ENCODE data around the gene PTCD2. TPM values are rescaled to one million over a fixed set of nuclear protein-coding genes. Genes with fewer than 3 reads are reported as not detected.

Gene PTCD2
- total and polyA plus RNA-seq, 2 of the 8 experiments (the other 6 are each of a cell fraction or from before 2014, with no cell fraction given), result 7.3 to 15.4 TPM

DNA sequence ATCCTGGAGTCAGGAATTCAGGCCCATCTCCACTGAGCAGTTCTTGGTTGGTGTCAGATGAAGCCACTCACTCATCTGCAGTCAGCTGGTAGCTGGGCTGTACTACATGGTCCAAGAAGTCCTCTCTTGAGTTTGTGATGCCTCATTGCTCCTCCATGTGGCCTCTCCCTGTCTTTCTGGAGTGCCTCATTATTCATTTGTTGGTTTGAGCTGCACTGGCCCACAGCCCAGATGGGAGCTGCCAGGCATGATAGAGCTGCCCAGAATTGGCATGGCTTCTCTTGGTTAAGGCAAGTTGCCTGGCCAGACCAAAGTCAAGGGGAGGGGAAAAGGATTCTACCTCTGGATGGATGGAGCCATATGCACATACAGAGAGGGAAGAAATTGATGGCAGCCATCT, 8.0 kb downstream of the PTCD2 start:
- Histone ChIP-seq H3K56ac (replicated peaks; ENCODE audit: insufficient read length, low read depth, low read length) (no peak overlapping the region), H4K5ac (ENCODE audit: insufficient read length, low read depth, low read length) (no peak overlapping the region), H3K36me3 (ENCODE audit: control insufficient read depth in 2 of 4, insufficient read depth in 4 of 4, low read length in 3 of 4) (peaks cover 2 to 24% (median 16%) of the 10 kb centered on the region in 4 experiments; a peak in 6 of 8 replicates), H3K23me2 (ENCODE audit: low read depth, low read length) (no peaks in the 10 kb centered on the region), H3K4ac (replicated peaks; ENCODE audit: insufficient read length, low read depth, low read length) (no peak overlapping the region), H2AK5ac (ENCODE audit: low read depth, low read length) (no peak overlapping the region), H3K27ac (ENCODE audit: low read depth, low read length) (no peak overlapping the region), H3K79me1 (ENCODE audit: low read depth, low read length) (no peaks in the 10 kb centered on the region), H3K14ac (ENCODE audit: insufficient read length) (no peak overlapping the region), H4K20me1 (replicated peaks in 1 of 2; ENCODE audit: control insufficient read depth in 1 of 2, insufficient read depth in 2 of 2, low read length in 2 of 2) (peaks cover 0 to 2% of the 10 kb centered on the region in 2 experiments), H3K79me2 (ENCODE audit: control insufficient read depth in 1 of 2, insufficient read depth in 2 of 2, low read length in 2 of 2) (no peaks in the 10 kb centered on the region), H3K4me3 (ENCODE audit: extremely low read depth in 1 of 4, insufficient read depth in 2 of 4, low read depth in 3 of 4, low read length in 4 of 4) (no peak overlapping the region), H4K8ac (ENCODE audit: extremely low read depth, insufficient read depth, low read length) (no peak overlapping the region), H3K9ac (replicated peaks in 1 of 4; ENCODE audit: extremely low read depth in 1 of 4, low read depth in 3 of 4, low read length in 3 of 4) (no peak overlapping the region), H2BK120ac (replicated peaks; ENCODE audit: low read depth, low read length) (no peak overlapping the region), H3K4me1 (replicated peaks in 1 of 4; ENCODE audit: control insufficient read depth in 3 of 4, insufficient read depth in 4 of 4, low read length in 3 of 4) (no peaks in the 10 kb centered on the region; a peak in 2 of 7 replicates), H3K23ac (ENCODE audit: insufficient read length) (no peak overlapping the region), H3K18ac (ENCODE audit: extremely low read depth, low read length) (no peak overlapping the region), H2BK12ac (ENCODE audit: low read depth, low read length) (no peak overlapping the region), H2BK15ac (ENCODE audit: low read length) (no peak overlapping the region), H4K91ac (replicated peaks; ENCODE audit: insufficient read length, low read length) (no peak overlapping the region), H3K9me3 (ENCODE audit: insufficient read depth in 2 of 2, low read depth in 1 of 2, low read length in 1 of 2) (no peaks in the 10 kb centered on the region), H2BK20ac (ENCODE audit: low read length) (no peak overlapping the region), H2BK5ac (ENCODE audit: low read depth, low read length) (no peak overlapping the region), H3K27me3 (replicated peaks in 1 of 4; ENCODE audit: control insufficient read depth in 3 of 4, extremely low read depth in 1 of 4, insufficient read depth in 3 of 4, low read length in 3 of 4) (no peaks in the 10 kb centered on the region), H2AFZ (ENCODE audit: low read length) (no peak overlapping the region), H3K4me2 (ENCODE audit: insufficient read depth in 1 of 2, low read depth in 2 of 2, low read length in 2 of 2) (no peak overlapping the region)
- ChIA-PET CTCF (ENCODE audit: partially characterized antibody) (no interaction called here), POLR2A (ENCODE audit: partially characterized antibody) (no interaction called here)
- DNase-seq (ENCODE audit: low read depth in 1 of 2, low spot score in 2 of 2) (no peak), FAIRE-seq (no peak)
- TF ChIP-seq GTF2F1 (IDR thresholded peaks at IDR 0.05; ENCODE audit: borderline replicate concordance, low read depth, low read length) (no peak), CHD2 (IDR thresholded peaks at IDR 0.05; ENCODE audit: low read length) (no peak), SP1 (IDR thresholded peaks at IDR 0.05; ENCODE audit: low read depth, low read length) (no peak), KDM4A (IDR thresholded peaks at IDR 0.05; ENCODE audit: low read depth, low read length, severe bottlenecking) (no peak), RNF2 (IDR thresholded peaks at IDR 0.05; ENCODE audit: borderline replicate concordance, low read depth, low read length, missing control alignments, poor library complexity, severe bottlenecking) (no peak), EZH2 (IDR thresholded peaks at IDR 0.05; ENCODE audit: low read depth, low read length, severe bottlenecking) (no peak), BRCA1 (IDR thresholded peaks at IDR 0.05; ENCODE audit: low read depth, low read length) (no peak)
- TF ChIP-seq, protein P1, sequence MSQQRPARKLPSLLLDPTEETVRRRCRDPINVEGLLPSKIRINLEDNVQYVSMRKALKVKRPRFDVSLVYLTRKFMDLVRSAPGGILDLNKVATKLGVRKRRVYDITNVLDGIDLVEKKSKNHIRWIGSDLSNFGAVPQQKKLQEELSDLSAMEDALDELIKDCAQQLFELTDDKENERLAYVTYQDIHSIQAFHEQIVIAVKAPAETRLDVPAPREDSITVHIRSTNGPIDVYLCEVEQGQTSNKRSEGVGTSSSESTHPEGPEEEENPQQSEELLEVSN (IDR thresholded peaks at IDR 0.05), result no peak

Data from H1 (cell line).